ENCODE results near the gene SLC25A17. TPM values are rescaled to one million over a fixed set of nuclear protein-coding genes. Genes with fewer than 3 reads are reported as not detected.
A peak's percentile ranks its signal among the peaks of the same experiment; 100 is the strongest.
"Not testable (repeated sequence)": the region's sequence is repeated elsewhere in the genome, so short reads cannot be mapped to it uniquely, and the experiment has no call there.

The SLC25A17 gene
- total RNA-seq, 1 donor, result 25.8 TPM

- no peak overlapping the region for H3K4me3 ChIP-seq (ENCODE audit: low read depth, low read length)
- TF ChIP-seq, protein P1, sequence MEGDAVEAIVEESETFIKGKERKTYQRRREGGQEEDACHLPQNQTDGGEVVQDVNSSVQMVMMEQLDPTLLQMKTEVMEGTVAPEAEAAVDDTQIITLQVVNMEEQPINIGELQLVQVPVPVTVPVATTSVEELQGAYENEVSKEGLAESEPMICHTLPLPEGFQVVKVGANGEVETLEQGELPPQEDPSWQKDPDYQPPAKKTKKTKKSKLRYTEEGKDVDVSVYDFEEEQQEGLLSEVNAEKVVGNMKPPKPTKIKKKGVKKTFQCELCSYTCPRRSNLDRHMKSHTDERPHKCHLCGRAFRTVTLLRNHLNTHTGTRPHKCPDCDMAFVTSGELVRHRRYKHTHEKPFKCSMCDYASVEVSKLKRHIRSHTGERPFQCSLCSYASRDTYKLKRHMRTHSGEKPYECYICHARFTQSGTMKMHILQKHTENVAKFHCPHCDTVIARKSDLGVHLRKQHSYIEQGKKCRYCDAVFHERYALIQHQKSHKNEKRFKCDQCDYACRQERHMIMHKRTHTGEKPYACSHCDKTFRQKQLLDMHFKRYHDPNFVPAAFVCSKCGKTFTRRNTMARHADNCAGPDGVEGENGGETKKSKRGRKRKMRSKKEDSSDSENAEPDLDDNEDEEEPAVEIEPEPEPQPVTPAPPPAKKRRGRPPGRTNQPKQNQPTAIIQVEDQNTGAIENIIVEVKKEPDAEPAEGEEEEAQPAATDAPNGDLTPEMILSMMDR (IDR thresholded peaks at IDR 0.05; ENCODE audit: insufficient read depth, low read length), result no peak
- no peak for DNase-seq (ENCODE audit: low read depth)
Observed at GRCh38 chr22:40759294-40759840, 59.8 kb downstream of the SLC25A17 start.

- not testable (repeated sequence) for DNase-seq (ENCODE audit: low read depth); H3K4me3 ChIP-seq (ENCODE audit: low read depth, low read length)
Observed at GRCh38 chr22:40758851-40759250, 60.3 kb downstream of the SLC25A17 start.

- no peak overlapping the region for H3K4me3 ChIP-seq (ENCODE audit: low read depth, low read length)
- no peak for DNase-seq (ENCODE audit: low read depth)
- TF ChIP-seq, protein P1 (IDR thresholded peaks at IDR 0.05; ENCODE audit: insufficient read depth, low read length), result no peak
Observed at GRCh38 chr22:40758390-40758789, 60.8 kb downstream of the SLC25A17 start.

DNA sequence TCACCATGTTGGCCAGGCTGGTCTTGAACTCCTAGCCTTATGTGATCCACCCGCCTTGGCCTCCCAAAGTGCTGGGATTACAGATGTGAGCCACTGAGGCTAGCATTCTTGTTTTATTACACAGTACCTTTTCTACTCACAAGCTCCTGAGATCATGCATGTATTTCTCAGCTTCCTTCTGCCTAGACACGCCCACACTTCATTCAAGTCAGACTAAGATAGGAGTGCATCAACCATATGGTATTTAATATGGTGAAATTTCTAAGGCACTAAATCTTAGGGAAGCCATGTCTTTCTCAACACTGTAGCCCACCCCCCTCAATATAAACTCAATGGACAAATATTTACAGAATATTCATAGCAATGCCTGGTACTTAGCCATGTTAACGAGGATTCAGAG lies 62.1 kb downstream of the SLC25A17 start:
- TF ChIP-seq, protein P1 (IDR thresholded peaks at IDR 0.05; ENCODE audit: insufficient read depth, low read length), result no peak
- no peak overlapping the region for H3K4me3 ChIP-seq (ENCODE audit: low read depth, low read length)
- DNase-seq (ENCODE audit: low read depth), result peak; percentile 6

GRCh38 chr22:40753114-40753513 lies 66.0 kb downstream of the SLC25A17 start:
- TF ChIP-seq, protein P1 (IDR thresholded peaks at IDR 0.05; ENCODE audit: insufficient read depth, low read length), result no peak
- no peak for DNase-seq (ENCODE audit: low read depth)
- H3K4me3 ChIP-seq (ENCODE audit: low read depth, low read length), result no peak overlapping the region

- DNase-seq (ENCODE audit: low read depth), result no peak
- TF ChIP-seq, protein P1 (IDR thresholded peaks at IDR 0.05; ENCODE audit: insufficient read depth, low read length), result no peak
- no peak overlapping the region for H3K4me3 ChIP-seq (ENCODE audit: low read depth, low read length)
Observed at GRCh38 chr22:40751250-40751649, 67.9 kb downstream of the SLC25A17 start.

DNA sequence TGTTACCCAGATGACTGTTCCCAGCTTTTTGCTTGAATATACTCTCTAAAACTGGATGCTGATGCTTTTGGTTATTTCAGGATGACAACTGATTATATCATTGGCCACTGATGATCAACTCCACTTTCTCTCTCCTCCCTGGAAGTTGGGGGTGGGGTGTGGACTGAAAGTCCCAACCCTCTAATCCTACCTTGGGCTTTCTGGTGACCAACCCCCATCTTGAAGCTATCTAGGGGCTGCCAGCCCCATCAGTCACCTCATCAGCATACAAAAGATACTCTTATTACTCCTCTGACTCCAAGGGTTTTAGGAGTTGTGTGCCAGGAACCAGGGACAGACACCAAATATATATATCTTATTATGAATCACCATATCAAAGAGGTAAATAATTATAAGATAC lies 69.3 kb downstream of the SLC25A17 start:
- no peak for DNase-seq (ENCODE audit: low read depth)
- TF ChIP-seq, protein P1 (IDR thresholded peaks at IDR 0.05; ENCODE audit: insufficient read depth, low read length), result no peak
- no peak overlapping the region for H3K4me3 ChIP-seq (ENCODE audit: low read depth, low read length)
